Measurements from ENCODE around the gene A1CF.

The A1CF gene

DNA sequence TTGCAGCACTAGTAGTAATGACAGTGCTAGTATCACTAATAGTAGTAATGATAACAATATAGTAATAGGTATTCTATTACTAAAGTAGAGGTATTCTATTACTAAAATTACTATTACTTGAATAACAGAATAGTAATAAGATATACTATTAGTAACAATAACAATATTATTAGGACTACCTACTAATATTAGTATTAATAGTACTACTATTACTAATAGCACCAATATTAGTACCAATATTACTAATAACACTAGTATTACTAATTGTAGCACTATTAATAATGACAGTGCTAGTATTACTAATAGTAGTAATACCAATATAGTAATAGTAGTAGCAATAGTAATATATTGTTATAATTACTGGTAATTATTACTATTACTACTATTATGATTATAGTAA lies 24.1 kb downstream of the A1CF start:
- ATAC-seq (no peak), DNase-seq (no peak)

DNA sequence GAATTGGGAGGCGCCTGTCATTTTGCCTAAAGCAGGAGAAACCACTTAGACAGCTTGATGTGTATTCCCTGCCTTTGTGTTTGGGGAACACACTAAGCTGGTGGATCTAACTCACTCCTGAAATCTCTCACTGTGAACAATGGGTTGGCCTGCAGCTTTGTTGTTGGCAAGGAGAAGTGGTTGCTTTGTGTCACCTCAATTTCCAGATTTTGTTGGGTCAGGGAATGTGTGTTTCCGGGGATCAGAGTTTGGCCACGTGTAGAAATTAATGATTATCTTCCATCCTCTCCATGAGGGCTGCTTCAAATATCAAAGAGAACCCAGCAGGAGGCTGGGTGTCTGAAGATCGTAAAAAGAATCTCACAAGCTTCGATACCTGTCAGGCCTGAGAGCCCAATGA lies 27.8 kb downstream of the A1CF start:
- ATAC-seq (no peak), DNase-seq (no peak)

DNA sequence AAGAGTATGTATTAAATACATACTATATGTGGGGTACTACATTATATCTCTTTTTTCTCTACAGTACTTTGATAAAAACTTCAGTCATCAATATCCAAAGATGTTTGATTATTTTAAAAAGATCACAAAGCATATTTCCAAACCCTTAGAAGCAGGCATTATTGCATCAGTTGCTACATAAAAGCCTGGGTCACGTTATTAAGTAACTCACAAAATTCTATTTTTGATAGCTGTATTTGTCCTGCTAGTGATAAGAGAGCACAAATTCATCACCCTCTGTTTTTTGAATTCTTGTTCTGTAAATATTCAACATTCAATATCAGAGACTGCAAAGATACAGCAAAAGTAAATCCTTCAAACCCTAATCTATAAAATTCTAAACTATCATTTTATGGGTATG lies 30.0 kb downstream of the A1CF start:
- DNase-seq (no peak), ATAC-seq (no peak)

DNA sequence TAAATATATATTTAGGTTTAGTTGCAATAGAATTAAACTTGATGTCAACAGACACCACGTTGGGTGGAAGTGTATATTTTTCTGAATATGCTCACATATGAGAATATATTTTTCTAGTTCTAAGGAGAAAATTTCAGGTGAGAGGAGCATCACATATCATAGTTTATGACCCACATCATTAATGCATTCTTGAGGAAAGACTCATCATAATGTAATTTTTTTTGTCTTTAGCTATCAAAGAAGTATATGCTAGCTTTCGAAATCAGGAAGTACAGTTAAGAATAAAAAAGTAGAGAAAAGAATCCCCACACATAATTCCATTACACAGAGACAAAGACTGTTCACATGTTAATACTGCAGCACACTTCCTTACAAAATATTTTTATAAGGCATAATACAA lies 30.4 kb downstream of the A1CF start:
- DNase-seq (no peak), ATAC-seq (no peak)

DNA sequence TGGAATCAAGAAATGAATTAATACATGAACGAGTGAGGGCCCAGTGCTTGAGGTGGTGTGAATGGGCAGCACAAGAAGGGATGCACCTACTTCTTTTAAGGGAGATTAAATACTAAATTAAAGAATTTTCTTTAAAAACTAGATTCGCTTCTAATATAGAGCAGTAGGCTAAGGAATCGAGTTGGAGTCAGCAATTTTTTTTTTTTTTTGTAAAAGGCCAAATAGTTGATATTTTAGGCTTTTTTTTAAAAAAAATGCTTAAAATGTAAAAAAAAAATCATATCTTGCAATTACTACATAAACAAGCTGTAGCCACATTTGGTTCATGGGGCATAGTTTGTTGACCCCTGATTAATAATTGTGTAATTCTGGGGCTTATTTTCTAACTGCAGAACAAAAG lies 31.9 kb downstream of the A1CF start:
- DNase-seq (no peak), ATAC-seq (no peak)

DNA sequence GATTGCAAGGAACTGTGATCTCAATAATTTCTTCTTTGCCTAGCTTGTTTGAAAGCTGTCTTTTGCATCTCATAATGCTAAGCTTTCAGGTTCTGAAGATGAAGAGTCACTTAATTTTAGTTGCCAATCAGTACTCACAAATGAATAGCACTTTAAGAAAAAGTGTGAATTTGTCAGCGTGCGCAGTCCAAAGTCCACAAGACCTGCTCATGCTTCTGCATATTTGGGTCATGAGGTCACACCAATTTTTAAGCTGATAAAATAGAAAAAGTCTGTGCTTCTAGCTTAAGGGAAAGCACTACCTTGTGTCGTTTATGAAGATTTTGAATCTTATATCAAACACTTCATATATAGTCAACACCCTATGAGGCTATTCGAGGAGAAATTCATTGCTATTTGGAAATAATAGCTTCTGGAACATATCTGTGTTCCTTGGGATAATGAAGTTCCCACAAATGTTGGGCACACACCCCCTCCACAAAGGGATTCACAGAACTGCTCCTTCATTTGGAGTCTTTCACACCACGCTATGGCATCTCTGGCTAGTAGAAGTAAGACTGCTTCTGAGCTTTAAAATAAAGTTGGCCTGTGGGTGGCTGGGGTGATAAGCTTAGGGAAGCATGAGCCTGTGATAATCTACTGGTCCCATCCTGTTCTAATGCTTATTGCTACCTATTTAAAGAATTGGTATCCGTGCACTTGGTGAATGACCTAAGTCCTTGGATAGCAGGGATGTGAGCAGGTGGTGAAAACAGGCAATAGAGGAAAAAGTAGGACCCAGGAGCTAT lies 33.3 kb downstream of the A1CF start:
- DNase-seq (no peak), ATAC-seq (no peak)

DNA sequence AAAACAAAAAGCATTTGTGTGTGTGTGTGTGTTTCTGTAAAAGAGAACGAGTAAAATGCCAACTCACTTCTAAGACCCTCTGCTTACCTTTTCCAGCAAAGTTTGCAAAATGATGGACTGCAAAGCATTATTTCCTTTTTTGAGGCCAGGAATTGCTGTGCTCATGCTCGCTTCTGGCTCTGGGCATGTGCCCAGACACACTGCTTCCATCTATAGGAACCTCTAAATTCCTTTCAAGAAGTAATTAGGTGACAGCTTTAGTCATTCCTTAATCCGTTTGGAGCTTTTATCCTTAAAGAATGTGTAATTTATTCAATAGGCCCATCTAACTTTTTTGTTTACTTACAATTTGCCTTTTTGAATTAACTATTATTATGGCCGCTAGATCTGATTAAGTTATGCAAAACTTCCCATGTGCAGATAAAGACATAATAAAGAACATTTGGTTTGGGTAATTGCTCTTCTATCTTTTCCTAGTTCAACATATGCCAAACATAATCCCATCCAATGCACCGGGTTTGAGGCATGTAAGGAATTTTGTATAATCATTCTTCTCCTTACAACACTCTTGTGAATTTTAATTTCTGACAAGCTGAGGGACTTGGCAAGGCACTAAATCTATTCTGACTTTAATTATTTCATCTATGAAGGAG lies 34.7 kb downstream of the A1CF start:
- no peak for ATAC-seq

DNA sequence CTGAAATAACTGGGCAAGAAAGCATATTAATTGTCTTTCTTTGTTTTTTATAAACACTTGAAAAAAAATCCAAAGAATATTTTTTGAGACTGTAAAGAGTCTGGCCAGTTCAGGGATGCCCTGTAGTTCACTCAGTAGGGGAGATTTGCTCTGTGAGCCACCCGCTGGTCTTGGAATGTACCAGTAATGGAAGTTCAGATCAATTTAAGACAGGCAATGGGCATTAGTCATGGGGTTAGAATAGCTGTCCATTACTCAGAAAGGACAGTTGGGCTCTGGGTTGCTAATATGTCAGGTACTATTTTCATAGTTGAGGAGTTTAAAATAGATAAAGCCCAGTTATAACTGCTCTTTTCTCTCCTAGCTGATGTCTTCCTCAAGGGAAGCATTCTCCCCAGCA lies 38.7 kb downstream of the A1CF start:
- ATAC-seq, result no peak
- no peak for DNase-seq

More for the DNA sequence above, 34.7 kb downstream of the A1CF start:
- DNase-seq, result no peak

DNA sequence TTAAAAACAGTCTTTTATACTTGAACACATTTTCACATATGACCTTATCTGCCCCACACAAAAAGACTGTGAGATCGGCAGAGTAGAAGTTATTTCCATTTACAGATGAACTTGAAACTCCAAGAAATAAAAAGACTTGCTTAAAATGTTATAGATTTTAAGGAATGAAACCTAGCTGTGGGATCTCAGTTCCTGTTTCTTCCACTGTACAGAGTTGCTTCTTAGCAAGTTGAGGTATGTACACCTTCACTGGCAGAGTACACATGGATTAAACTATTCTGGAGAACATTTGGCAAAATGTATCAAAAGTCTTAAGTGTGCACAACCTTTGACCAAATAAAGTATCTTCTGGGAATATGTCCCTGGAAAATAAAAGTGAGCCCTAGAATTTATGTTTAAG lies 48.3 kb downstream of the A1CF start:
- DNase-seq (no peak), ATAC-seq (no peak)

DNA sequence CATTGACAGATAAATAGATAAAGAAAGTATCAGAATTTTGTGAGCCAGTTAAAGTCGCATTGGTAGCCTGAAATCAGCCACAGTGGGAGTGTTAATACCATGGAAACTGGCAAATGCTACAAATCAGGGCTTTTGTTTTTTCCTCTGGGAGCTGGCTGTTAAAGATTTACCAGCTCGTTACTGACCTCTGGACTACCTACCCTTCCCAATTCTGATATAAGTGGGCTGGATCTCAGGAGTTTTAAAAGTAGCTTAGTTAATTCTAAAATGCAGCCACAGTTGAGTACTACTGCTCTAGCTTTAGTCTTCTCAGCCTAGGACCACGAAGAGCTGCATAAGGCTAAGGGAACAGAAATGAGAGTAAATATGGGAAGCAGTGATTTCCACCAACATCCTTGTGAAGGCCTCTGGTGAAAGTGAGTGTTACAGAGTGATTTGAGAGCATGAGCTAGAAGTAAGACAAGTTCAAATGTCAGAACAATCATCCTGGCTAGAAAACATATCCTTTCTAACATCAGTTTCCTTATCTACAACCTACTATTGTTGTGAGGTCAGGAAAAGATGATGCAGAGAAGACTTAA lies 53.2 kb downstream of the A1CF start:
- DNase-seq (no peak), ATAC-seq (no peak)

DNA sequence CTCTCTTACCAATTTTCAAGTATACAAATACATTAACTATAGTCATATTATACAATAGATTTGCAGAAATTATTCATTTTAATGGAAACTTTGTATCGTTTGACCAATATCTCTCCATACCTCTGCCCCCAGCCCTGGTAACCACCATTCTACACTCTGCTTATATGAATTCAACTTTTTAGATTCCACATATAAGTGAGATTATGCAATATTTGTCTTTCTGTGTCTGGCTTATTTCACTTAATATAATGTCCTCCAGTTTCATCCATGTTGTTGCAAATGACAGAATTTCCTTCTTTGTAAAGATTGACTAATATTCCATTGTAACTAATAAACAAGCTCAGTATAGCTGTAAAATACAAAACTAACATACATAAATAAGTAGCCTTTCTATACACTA lies 55.4 kb downstream of the A1CF start:
- ATAC-seq (no peak), DNase-seq (no peak)

DNA sequence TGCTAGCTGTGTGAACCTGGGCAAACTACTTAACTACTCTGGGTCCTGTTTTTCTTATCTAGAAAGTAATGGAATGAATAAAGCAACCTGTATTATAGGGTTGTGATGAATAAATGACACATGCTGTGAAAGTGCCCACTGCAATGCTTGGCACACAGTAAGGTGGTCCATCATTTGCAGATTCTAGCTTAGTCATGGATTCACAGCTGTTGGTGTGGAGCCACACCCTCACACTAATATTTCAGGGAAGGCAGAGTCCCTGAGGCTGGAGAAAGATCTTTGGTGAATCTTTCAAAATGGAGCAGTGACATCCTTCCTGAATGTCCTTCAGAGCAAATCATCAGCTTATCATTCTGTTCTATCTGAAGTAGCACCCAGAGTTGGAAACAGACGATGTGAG lies 60.6 kb downstream of the A1CF start:
- ATAC-seq, result no peak

DNA sequence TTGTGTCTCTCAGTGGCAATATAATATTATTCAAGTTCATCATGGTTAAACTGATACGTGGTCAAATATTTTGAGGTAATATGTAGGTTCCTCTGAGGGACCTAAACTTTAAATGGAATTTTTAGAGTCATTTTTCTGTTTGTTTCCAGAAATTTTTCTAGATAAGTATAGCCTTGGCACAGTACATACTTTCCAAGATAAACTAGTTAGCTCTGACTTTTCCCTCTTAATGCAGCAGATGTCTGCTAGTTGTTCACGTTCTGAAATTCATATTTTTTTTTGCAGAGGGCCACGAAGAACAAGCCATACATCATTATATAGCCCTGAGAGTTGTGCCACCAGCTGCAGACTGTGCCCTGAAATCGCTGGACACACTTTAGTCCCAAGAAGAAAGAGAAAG lies 61.6 kb downstream of the A1CF start:
- DNase-seq (no peak), ATAC-seq (no peak)

More for the DNA sequence above, 60.6 kb downstream of the A1CF start:
- no peak for DNase-seq

DNA sequence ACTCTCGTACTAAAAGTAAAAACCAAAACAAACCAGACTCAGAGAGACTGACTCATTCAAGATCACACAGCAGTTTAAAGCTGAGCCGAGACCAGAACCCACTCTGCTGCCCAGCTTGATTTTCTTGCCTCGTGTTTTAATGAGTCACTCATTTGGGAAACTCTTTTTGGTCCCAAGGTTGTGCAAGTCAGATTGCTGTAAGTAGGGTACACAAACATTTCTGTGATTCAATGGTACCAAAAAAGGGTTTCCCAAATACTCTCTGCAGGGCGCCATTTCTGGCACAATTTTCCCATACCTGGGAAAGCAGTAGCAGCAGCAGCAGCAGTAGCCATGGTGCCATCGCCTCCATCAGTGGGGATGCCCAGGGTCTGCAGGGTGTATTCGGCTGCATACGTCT lies 75.8 kb downstream of the A1CF start:
- ATAC-seq (no peak), DNase-seq (no peak)

DNA sequence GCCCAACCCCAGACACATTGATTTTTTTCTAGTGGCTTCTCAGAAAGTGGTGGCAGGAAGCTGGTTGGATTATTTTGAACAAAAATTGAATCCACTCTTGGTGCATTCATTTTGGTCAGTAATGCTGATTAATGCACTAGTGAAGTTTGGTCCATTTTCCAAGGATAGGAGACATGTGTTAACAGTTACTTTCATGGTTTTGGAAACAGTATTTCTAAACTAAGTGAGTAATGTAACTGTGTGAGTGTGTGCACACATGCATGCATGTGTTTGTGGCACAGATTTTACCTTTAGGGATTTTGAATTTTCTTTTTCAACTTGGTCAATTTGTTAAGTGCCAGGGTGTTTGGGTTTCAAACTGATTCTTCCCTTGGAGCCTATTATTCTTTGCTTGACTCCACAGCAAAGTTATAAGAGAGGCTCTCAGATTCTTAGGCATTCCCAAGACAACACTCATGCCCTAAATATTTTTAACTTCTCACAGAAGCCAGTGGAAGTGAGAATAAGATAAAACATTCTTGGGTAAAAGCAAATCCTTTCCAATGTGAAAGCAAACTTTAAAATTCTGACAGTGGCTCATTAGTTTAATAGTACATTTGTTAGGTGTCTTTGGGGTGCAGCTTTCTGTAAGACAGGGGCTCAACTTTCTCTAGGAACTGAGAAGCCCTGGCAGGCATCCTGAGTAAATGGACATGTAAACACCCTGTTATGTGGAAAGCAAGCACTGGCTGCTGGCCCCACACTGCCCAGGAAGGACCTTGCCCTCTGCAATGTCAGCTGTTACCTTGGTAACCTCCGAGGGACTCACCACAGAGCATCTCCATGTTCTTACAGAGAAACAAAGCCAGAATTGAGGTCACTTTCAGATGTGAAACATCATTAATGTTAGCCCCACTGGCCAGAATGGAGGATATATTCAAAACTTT lies 77.3 kb downstream of the A1CF start:
- ATAC-seq (no peak), DNase-seq (no peak)

DNA sequence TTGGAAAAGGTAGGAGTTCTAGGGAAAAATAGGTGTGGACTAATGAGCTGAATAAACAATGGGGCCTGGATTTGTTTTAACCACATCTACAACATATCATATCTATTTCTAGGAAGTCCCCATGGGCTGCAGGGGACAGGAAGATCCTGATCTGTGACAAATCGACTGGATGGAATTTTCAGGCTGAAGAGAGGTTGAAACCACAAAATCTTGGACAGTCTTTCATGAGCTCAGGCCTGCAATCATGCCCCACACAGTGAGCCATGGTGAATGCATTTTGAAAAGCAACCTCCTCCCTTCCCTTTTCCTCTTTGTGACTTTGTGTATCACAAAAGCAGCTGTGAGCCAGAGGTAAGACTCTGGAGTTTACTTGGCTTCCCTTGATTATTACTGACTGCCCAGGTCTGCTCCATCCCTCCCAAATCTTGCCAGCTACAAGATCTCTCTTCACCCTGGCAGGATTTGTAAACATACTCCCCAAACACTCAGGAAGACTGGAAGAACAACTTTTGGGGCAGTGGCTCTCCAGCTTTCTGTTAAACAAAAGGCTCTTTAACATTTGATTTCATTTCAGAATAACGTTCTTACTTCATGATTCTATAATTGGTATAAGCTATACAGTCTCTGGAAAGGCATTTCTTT lies 79.3 kb downstream of the A1CF start:
- ATAC-seq, result no peak
- DNase-seq, result no peak

DNA sequence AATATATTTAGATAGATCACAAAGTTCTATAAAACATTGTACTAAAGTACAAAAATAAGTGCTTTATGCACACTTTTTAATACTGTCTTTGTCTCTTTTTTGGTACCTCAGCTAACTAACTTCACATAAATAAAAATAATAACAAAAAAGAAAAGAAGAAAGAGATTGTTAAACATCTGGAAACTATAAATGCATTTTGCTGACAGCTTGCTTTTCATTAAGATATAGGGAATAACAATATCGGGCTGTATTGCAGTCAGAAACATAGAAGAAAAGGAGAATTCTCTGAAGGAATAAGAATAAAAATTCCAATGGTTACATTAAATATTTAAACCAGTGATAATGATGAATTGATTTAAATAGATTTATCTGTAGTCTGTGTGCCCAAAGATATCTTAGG lies 85.8 kb downstream of the A1CF start:
- ATAC-seq (no peak), DNase-seq (no peak)

DNA sequence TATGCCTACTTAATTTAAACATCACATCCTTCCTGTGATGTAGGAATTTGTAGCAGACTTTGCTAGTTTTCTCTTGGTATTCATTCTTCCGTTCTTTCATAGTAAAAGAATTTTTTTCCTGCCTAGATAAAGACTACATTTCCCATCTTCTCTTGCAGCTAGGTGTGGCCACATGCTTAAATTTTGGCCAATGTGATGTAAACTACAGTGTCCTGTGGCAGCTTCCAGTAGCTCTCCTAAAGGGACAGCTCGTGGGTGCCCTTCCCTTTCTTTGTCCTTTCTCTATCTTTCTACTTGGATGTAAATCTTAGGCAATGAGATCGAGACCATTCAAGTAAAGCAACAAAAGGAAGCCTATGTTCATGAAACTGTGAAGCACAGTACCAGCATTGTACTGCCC lies 87.1 kb downstream of the A1CF start:
- ATAC-seq (no peak), DNase-seq (no peak)

DNA sequence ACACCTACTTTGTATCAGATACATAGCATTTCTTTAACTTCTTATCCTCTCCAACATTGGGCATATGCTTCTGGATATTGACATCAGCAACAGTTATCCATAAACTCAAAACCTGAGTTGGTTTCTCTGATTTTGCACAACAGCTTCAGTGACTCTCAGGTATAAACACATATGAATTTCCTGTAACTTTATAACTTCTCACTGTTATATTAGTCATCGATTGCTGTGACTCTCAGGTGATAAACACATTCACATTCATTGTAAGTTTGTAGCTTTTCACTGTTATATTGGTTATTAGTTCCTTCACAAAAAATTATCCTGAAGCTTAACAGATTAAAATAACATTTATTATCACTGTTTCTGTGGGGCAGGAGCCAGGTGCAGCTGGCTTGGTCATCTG lies 88.7 kb downstream of the A1CF start:
- DNase-seq (no peak), ATAC-seq (no peak)

DNA sequence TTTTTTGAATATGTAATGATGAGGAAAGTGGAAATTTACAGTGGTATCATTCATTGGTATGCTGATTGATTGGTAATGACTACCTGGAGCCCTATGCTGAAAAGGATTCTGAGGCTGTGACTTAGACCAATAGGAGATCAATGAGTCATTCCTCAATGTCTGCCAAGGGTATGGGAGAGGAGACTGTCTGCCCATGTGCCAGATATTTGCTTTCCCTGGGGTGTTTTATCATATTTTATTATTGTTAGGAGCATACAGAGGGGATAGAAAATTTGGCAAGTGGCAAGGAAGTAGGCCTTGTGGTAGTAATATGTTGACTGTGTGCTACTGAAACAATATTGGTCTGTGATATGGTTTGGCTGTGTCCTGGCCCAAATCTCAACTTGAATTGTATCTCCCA lies 90.9 kb downstream of the A1CF start:
- DNase-seq (no peak), ATAC-seq (no peak)

DNA sequence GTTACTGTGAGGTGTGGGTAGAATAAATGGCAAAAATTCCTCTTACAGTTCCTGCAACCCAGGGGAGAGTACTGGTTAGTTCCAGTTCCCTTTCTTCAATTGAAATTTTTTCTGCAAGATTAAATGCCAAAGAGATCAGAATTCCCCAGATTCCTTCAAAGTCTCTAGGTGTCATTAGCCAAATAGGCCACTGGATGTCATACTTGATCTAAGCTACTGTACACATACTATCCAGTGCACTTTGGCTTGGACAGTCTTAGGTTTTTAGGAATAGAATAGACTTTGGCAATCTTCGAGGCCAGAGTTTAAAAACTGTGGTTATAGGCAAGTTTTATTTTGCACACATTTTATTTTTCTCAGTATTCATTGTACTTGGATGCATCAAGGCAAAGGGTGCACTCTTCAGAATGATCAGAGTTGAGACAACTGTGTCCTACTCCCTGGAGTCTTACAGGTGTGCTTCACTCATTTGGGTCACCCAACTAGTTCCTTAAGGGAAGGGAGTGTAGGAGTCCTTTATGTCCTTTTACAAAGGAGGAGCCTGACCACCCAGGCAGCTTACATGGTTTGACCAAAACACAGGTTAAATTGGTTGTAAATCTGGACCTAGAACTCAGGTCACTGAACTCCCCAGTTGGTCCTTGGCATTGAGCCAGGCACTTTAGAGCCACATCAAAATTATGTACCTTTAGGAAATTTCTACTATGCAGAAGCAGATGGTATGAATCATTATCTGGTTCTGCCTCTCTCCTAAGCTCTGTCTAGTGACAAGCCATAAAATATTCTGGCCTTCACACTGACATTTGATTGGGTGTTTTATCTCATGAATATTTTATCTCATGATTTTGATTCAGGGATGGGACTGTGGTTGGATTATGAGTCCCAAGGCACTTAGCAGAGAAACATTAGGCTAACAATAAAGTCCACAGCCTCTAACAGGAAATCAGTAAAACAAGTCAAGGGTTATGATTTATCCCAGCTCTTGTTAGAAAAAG lies 96.2 kb downstream of the A1CF start:
- ATAC-seq, result no peak
- DNase-seq, result no peak
